SK-N-SH treated with all-trans-retinoic acid at 6 μM for 48 hours (cell line): Measurements from ENCODE around the gene ZNF853.

Experiments used
- ATAC-seq: fragments of 200-7000 bp; cut with Tn5 transposase; 3 replicates; pipeline ENCODE4 v1.9.1; 2020; ENCODE audit warnings: mild to moderate bottlenecking, moderate library complexity
- ARNTL ChIP-seq: fragments of 450-650 bp; formaldehyde crosslinking; IDR thresholded peaks from 2 replicates; pipeline ENCODE4 v1.5.0; 2020; ENCODE audit warnings: low read depth, mild to moderate bottlenecking, moderate library complexity, borderline replicate concordance
- BACH2 ChIP-seq: fragments of 250-450 bp; sonication (Bioruptor Pico); IDR thresholded peaks from 2 replicates; pipeline ENCODE4 v1.9.0; 2021; ENCODE audit warnings: mild to moderate bottlenecking, borderline replicate concordance
- CSDC2 ChIP-seq: fragments of 250-450 bp; sonication (Bioruptor Pico); IDR thresholded peaks from 2 replicates; pipeline ENCODE4 v1.5.0; 2020; ENCODE audit warnings: mild to moderate bottlenecking, moderate library complexity
- ESRRG ChIP-seq: fragments of 250-450 bp; sonication (Bioruptor Pico); IDR thresholded peaks from 2 replicates; pipeline ENCODE4 v1.6.1; 2021; ENCODE audit warnings: mild to moderate bottlenecking
- GLIS3 ChIP-seq: fragments of 250-450 bp; sonication (Bioruptor Pico); IDR thresholded peaks from 2 replicates; pipeline ENCODE4 v1.5.0; 2020; ENCODE audit warnings: mild to moderate bottlenecking, moderate library complexity
- ISL1 ChIP-seq: fragments of 250-450 bp; sonication (Bioruptor Pico); IDR thresholded peaks from 2 replicates; pipeline ENCODE4 v2.1.2; 2022; ENCODE audit warnings: mild to moderate bottlenecking, moderate library complexity
- OSR1 ChIP-seq: fragments of 250-450 bp; sonication (Bioruptor Pico); IDR thresholded peaks from 2 replicates; pipeline ENCODE4 v1.8.0; 2022; ENCODE audit warnings: moderate library complexity, mild to moderate bottlenecking, inconsistent platforms
- POU6F1 ChIP-seq: fragments of 250-450 bp; sonication (Bioruptor Pico); IDR thresholded peaks from 2 replicates; pipeline ENCODE4 v1.8.0; 2021; ENCODE audit warnings: low read depth, mild to moderate bottlenecking, moderate library complexity, borderline replicate concordance
- PPARA ChIP-seq: fragments of 250-450 bp; sonication (Bioruptor Pico); IDR thresholded peaks from 2 replicates; pipeline ENCODE4 v1.5.0; 2020; ENCODE audit warnings: mild to moderate bottlenecking, borderline replicate concordance
- RARB ChIP-seq: fragments of 250-450 bp; sonication (Bioruptor Pico); IDR thresholded peaks from 2 replicates; pipeline ENCODE4 v1.8.0; 2021; ENCODE audit warnings: mild to moderate bottlenecking, moderate library complexity
- SNAI2 ChIP-seq: fragments of 250-450 bp; sonication (Bioruptor Pico); IDR thresholded peaks from 2 replicates; pipeline ENCODE4 v1.5.0; 2020; ENCODE audit warnings: mild to moderate bottlenecking, moderate library complexity
- TCF4 ChIP-seq: fragments of 250-450 bp; sonication (Bioruptor Pico); IDR thresholded peaks from 2 replicates; pipeline ENCODE4 v1.8.0; 2021; ENCODE audit warnings: mild to moderate bottlenecking, moderate library complexity, borderline replicate concordance
- TOX ChIP-seq: fragments of 250-450 bp; sonication (Bioruptor Pico); IDR thresholded peaks from 2 replicates; pipeline ENCODE4 v1.8.0; 2021; ENCODE audit warnings: mild to moderate bottlenecking, moderate library complexity, borderline replicate concordance
- TSHZ2 ChIP-seq: fragments of 250-450 bp; sonication (Bioruptor Pico); IDR thresholded peaks from 2 replicates; pipeline ENCODE4 v1.5.0; 2020; ENCODE audit warnings: mild to moderate bottlenecking, moderate library complexity
- ZFP3 ChIP-seq: fragments of 250-450 bp; sonication (Bioruptor Pico); IDR thresholded peaks from 2 replicates; pipeline ENCODE4 v1.5.0; 2020; ENCODE audit warnings: mild to moderate bottlenecking, moderate library complexity
- ZFP30 ChIP-seq: fragments of 450-650 bp; formaldehyde crosslinking; IDR thresholded peaks from 2 replicates; pipeline ENCODE4 v1.5.0; 2022; ENCODE audit warnings: mild to moderate bottlenecking, moderate library complexity
- ZNF565 ChIP-seq: fragments of 450-650 bp; formaldehyde crosslinking; conservative IDR thresholded peaks from 2 replicates; pipeline ENCODE4 v1.5.0; 2020; ENCODE audit warnings: low read depth, mild to moderate bottlenecking, moderate library complexity
- ZNF70 ChIP-seq: fragments of 450-650 bp; formaldehyde crosslinking; IDR thresholded peaks from 2 replicates; pipeline ENCODE4 v1.5.0; 2020; ENCODE audit warnings: mild to moderate bottlenecking, moderate library complexity
- ZNF8 ChIP-seq: fragments of 450-650 bp; formaldehyde crosslinking; IDR thresholded peaks from 2 replicates; pipeline ENCODE4 v1.5.0; 2020; ENCODE audit warnings: mild to moderate bottlenecking, moderate library complexity
- TF ChIP-seq, protein P1 (sequence below): fragments of 250-450 bp; sonication (Bioruptor Pico); IDR thresholded peaks from 2 replicates; pipeline ENCODE4 v1.8.0; 2020; ENCODE audit warnings: mild to moderate bottlenecking, moderate library complexity, borderline replicate concordance
- TF ChIP-seq, protein P2 (sequence below): fragments of 250-450 bp; sonication (Bioruptor Pico); IDR thresholded peaks from 2 replicates; pipeline ENCODE4 v1.5.1; 2021; ENCODE audit warnings: mild to moderate bottlenecking, moderate library complexity
- TF ChIP-seq, protein P3 (sequence below): fragments of 250-450 bp; sonication (Bioruptor Pico); IDR thresholded peaks from 2 replicates; pipeline ENCODE4 v1.5.1; 2020; ENCODE audit warnings: low read depth, mild to moderate bottlenecking, moderate library complexity

The ZNF853 gene

DNA sequence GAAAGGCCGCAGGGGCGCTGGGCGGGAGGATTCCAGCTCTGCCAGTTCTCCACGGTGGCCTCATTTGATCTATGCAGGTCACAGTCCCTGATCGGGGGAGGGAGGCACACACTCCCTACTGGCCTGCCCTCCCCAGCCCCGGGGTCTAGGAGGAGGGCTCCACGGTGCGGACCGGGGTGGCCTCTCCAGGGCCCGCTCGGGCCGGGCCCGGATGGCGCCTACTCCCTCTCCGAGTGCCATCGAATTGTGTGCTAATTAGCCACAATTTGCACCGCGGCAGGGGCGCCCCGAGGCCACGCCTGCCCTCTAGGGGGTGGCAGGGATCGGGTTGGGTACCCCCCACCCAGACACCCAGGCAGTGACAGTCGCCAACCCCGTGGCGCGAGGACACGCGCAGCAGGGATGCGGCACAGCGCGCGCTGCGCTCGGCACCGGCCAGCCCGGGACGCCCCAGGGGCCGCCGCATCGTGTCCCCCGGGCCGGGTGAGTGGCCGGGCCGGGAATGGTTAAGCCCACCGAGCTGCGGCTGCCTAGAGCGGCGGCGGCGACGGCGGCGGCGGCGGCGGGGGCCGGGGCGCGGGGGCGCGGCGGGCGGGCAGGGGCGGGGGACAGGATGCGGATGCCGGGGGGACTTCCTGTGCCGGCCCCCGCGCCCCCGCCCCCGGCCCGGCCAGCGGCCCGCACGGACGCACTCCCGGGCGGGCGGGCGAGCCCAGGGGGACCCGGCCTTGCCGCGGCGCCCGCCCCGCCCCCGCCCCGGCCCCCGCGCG is at the start of gene ZNF853:
Gene ZNF853, plus strand, starts transcription at position 658 of the 770 bp plus-strand sequence. CDS start 565 bp downstream, outside the sequence.
- TF ChIP-seq TSHZ2 (CRISPR knock-in tag) (no peak), POU6F1 (CRISPR knock-in tag) (no peak), ZNF8 (CRISPR knock-in tag) (no peak), ZNF565 (CRISPR knock-in tag) (no peak), ARNTL (CRISPR knock-in tag) (no peak), RARB (CRISPR knock-in tag) (no peak), ESRRG (CRISPR knock-in tag) (no peak), OSR1 (CRISPR knock-in tag) (no peak), ISL1 (CRISPR knock-in tag) (no peak), GLIS3 (CRISPR knock-in tag) (no peak), ZFP3 (CRISPR knock-in tag) (no peak), TCF4 (CRISPR knock-in tag) (no peak), PPARA (CRISPR knock-in tag) (no peak), CSDC2 (CRISPR knock-in tag) (no peak)
- TF ChIP-seq, protein P1, sequence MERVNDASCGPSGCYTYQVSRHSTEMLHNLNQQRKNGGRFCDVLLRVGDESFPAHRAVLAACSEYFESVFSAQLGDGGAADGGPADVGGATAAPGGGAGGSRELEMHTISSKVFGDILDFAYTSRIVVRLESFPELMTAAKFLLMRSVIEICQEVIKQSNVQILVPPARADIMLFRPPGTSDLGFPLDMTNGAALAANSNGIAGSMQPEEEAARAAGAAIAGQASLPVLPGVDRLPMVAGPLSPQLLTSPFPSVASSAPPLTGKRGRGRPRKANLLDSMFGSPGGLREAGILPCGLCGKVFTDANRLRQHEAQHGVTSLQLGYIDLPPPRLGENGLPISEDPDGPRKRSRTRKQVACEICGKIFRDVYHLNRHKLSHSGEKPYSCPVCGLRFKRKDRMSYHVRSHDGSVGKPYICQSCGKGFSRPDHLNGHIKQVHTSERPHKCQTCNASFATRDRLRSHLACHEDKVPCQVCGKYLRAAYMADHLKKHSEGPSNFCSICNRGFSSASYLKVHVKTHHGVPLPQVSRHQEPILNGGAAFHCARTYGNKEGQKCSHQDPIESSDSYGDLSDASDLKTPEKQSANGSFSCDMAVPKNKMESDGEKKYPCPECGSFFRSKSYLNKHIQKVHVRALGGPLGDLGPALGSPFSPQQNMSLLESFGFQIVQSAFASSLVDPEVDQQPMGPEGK = no peak
- TF ChIP-seq, protein P2, sequence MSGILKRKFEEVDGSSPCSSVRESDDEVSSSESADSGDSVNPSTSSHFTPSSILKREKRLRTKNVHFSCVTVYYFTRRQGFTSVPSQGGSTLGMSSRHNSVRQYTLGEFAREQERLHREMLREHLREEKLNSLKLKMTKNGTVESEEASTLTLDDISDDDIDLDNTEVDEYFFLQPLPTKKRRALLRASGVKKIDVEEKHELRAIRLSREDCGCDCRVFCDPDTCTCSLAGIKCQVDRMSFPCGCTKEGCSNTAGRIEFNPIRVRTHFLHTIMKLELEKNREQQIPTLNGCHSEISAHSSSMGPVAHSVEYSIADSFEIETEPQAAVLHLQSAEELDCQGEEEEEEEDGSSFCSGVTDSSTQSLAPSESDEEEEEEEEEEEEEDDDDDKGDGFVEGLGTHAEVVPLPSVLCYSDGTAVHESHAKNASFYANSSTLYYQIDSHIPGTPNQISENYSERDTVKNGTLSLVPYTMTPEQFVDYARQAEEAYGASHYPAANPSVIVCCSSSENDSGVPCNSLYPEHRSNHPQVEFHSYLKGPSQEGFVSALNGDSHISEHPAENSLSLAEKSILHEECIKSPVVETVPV = no peak
- peak; percentile 55 for ATAC-seq

- TF ChIP-seq ESRRG (CRISPR knock-in tag) (no peak), PPARA (CRISPR knock-in tag) (no peak), GLIS3 (CRISPR knock-in tag) (no peak), POU6F1 (CRISPR knock-in tag) (no peak), TOX (CRISPR knock-in tag) (no peak), ZNF8 (CRISPR knock-in tag) (no peak), RARB (CRISPR knock-in tag) (no peak), ZNF70 (CRISPR knock-in tag) (no peak), TSHZ2 (CRISPR knock-in tag) (no peak), CSDC2 (CRISPR knock-in tag) (no peak), ZNF565 (CRISPR knock-in tag) (no peak), ISL1 (CRISPR knock-in tag) (no peak), SNAI2 (CRISPR knock-in tag) (no peak), ZFP30 (CRISPR knock-in tag) (no peak), BACH2 (no peak)
- TF ChIP-seq, protein P3, sequence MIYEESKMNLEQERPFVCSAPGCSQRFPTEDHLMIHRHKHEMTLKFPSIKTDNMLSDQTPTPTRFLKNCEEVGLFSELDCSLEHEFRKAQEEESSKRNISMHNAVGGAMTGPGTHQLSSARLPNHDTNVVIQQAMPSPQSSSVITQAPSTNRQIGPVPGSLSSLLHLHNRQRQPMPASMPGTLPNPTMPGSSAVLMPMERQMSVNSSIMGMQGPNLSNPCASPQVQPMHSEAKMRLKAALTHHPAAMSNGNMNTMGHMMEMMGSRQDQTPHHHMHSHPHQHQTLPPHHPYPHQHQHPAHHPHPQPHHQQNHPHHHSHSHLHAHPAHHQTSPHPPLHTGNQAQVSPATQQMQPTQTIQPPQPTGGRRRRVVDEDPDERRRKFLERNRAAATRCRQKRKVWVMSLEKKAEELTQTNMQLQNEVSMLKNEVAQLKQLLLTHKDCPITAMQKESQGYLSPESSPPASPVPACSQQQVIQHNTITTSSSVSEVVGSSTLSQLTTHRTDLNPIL (CRISPR knock-in tag) = no peak
- TF ChIP-seq, protein P2 = no peak
- ATAC-seq = peak; percentile 26; the same call in 1 of the 3 replicates
Measured at GRCh38 chr7:6565655-6566054, 49.8 kb upstream of the ZNF853 start.
